ENCODE results near the gene MYCBP. TPM values are rescaled to one million over a fixed set of nuclear protein-coding genes. Genes with fewer than 3 reads are reported as not detected.
A peak's percentile ranks its signal among the peaks of the same experiment; 100 is the strongest.

MYCBP gene
- total and polyA plus RNA-seq, 2 of the 13 experiments (the other 11 are each of a cell fraction or from before 2014, with no cell fraction given) = 11.4 to 30.4 TPM

- TF ChIP-seq, protein P1, sequence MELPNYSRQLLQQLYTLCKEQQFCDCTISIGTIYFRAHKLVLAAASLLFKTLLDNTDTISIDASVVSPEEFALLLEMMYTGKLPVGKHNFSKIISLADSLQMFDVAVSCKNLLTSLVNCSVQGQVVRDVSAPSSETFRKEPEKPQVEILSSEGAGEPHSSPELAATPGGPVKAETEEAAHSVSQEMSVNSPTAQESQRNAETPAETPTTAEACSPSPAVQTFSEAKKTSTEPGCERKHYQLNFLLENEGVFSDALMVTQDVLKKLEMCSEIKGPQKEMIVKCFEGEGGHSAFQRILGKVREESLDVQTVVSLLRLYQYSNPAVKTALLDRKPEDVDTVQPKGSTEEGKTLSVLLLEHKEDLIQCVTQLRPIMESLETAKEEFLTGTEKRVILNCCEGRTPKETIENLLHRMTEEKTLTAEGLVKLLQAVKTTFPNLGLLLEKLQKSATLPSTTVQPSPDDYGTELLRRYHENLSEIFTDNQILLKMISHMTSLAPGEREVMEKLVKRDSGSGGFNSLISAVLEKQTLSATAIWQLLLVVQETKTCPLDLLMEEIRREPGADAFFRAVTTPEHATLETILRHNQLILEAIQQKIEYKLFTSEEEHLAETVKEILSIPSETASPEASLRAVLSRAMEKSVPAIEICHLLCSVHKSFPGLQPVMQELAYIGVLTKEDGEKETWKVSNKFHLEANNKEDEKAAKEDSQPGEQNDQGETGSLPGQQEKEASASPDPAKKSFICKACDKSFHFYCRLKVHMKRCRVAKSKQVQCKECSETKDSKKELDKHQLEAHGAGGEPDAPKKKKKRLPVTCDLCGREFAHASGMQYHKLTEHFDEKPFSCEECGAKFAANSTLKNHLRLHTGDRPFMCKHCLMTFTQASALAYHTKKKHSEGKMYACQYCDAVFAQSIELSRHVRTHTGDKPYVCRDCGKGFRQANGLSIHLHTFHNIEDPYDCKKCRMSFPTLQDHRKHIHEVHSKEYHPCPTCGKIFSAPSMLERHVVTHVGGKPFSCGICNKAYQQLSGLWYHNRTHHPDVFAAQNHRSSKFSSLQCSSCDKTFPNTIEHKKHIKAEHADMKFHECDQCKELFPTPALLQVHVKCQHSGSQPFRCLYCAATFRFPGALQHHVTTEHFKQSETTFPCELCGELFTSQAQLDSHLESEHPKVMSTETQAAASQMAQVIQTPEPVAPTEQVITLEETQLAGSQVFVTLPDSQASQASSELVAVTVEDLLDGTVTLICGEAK (IDR thresholded peaks at IDR 0.05) = no peak
- TF ChIP-seq, protein P1 (CRISPR knock-in tag; IDR thresholded peaks at IDR 0.05) = no peak
- TF ChIP-seq HNF4A (CRISPR knock-in tag; IDR thresholded peaks at IDR 0.05) (no peak), NCOR1 (IDR thresholded peaks at IDR 0.05; ENCODE audit: borderline replicate concordance, low read length) (no peak), MAFF (IDR thresholded peaks at IDR 0.05; ENCODE audit: low read depth, low read length) (no peak), ZNF543 (CRISPR knock-in tag; IDR thresholded peaks at IDR 0.05) (no peak), ZNF263 (CRISPR knock-in tag; IDR thresholded peaks at IDR 0.05) (peak; percentile 75; the same call in 1 of the 2 replicates), SRF (IDR thresholded peaks at IDR 0.05; ENCODE audit: low read depth, low read length) (no peak), ZNF850 (CRISPR knock-in tag; conservative IDR thresholded peaks at IDR 0.05) (no peak), ZNF644 (CRISPR knock-in tag; IDR thresholded peaks at IDR 0.05; ENCODE audit: low read depth) (no peak), ZNF766 (CRISPR knock-in tag; IDR thresholded peaks at IDR 0.05; ENCODE audit: borderline replicate concordance) (no peak)
- TF ChIP-seq, protein P2, sequence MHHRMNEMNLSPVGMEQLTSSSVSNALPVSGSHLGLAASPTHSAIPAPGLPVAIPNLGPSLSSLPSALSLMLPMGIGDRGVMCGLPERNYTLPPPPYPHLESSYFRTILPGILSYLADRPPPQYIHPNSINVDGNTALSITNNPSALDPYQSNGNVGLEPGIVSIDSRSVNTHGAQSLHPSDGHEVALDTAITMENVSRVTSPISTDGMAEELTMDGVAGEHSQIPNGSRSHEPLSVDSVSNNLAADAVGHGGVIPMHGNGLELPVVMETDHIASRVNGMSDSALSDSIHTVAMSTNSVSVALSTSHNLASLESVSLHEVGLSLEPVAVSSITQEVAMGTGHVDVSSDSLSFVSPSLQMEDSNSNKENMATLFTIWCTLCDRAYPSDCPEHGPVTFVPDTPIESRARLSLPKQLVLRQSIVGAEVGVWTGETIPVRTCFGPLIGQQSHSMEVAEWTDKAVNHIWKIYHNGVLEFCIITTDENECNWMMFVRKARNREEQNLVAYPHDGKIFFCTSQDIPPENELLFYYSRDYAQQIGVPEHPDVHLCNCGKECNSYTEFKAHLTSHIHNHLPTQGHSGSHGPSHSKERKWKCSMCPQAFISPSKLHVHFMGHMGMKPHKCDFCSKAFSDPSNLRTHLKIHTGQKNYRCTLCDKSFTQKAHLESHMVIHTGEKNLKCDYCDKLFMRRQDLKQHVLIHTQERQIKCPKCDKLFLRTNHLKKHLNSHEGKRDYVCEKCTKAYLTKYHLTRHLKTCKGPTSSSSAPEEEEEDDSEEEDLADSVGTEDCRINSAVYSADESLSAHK (CRISPR knock-in tag; IDR thresholded peaks at IDR 0.05; ENCODE audit: borderline replicate concordance) = no peak
- TF ChIP-seq, protein P3, sequence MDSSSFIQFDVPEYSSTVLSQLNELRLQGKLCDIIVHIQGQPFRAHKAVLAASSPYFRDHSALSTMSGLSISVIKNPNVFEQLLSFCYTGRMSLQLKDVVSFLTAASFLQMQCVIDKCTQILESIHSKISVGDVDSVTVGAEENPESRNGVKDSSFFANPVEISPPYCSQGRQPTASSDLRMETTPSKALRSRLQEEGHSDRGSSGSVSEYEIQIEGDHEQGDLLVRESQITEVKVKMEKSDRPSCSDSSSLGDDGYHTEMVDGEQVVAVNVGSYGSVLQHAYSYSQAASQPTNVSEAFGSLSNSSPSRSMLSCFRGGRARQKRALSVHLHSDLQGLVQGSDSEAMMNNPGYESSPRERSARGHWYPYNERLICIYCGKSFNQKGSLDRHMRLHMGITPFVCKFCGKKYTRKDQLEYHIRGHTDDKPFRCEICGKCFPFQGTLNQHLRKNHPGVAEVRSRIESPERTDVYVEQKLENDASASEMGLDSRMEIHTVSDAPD (CRISPR knock-in tag; IDR thresholded peaks at IDR 0.05) = no peak
Measured at GRCh38 chr1:38919130-38919529, 46.0 kb upstream of the MYCBP start (continued).

All from HepG2 (cell line).